NCI-H187 (cell line): Measurements from ENCODE around the gene RBM47.

Experiments used
- DNase-seq, 2 experiments: peaks; one replicate each; lab custom pipeline; 2025; lab: John Stamatoyannopoulos, UW

Gene RBM47

DNA sequence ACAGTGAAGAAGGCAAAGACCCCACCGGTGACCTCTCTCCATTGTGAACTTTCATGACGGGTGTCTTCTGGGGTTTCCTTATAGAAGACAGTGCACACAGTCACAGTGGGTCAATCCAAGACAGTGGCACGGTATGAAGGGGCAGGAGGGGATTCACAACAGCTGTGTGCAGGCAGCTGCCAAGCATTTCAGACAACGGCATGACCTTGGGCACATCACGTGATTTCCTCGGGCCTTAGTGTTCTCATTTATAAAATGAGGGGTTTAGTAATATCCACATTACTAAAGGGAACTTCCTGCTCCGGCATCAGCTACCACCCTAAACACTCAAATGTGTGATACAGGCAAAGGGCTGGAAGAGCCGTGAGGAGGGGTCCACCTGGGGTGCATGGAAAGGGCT, 42.9 kb downstream of the RBM47 start:
- no peak for DNase-seq

DNA sequence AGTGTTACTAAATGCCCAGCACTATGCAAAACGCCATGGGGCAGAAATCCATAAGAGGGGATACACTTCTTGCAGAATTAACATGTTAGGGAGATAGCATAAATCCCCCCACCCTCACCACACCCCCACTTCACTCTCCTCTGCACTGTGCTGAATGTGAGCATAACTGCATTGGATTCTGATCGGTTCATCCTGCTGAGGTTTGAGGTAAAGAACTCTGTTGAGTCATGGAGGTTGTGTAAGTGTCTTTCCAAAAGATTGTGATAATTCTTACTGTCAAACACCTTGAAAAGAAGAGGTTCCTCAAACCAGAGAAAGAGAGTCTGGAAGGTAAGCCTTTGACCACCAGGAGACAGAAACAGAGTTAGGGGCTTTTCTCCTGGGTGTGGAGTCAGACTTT, 43.6 kb downstream of the RBM47 start:
- DNase-seq = no peak

DNA sequence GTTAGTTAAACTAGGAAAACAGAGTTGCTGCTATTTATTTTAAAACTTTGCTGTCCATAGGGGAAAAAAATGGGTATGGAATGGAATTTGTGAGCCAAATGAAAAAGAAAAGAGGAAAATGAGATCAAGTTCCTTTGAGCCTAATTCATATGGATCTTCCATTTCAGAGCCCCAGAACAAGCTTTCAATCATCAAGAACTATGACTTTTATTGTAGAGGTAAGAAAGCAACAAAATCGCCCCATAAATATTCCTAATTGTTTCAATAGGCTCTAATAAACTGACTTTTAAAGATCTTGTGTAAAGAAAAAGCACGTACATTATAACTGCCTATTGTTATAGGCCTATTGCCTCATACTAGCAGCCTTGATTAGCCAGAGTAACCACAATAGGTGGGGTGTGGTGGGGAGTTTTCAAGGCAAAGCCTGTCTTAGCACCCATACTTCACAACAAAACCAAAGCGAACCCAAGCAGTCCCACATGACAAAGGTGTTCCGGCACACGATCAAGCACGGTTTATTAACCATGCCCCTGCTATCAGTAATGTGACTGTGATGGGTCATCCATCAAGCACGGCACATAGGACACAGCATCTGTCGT, 44.4 kb downstream of the RBM47 start:
- DNase-seq = no peak

DNA sequence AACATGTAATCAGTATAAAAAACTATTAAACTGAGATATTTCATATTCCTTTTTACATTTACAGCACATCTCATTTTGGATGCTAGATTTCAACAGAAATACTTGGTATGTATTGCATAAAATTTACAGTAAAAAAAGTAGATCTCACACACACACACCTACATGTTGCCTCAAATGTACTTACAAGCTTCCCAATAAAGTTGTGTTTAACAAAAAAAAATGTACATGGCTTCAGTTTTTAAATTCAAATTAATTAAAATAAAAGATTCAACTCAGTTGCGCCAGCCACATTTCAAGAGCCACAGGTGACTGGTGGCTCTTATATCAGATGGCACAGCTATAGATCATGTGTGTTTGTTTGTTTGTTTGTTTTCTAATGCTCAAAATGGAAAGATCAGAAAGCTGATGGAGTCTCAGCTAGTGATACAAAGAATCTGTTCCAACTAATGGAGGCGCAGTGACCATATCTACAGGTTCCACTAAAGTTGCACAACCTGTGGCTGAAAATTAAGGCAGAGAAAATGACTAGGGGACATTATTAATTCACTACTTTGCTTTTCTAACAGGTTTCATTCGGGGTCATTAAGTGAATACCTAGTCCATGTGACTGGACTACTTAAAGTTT, 45.0 kb downstream of the RBM47 start:
- no peak for DNase-seq

DNA sequence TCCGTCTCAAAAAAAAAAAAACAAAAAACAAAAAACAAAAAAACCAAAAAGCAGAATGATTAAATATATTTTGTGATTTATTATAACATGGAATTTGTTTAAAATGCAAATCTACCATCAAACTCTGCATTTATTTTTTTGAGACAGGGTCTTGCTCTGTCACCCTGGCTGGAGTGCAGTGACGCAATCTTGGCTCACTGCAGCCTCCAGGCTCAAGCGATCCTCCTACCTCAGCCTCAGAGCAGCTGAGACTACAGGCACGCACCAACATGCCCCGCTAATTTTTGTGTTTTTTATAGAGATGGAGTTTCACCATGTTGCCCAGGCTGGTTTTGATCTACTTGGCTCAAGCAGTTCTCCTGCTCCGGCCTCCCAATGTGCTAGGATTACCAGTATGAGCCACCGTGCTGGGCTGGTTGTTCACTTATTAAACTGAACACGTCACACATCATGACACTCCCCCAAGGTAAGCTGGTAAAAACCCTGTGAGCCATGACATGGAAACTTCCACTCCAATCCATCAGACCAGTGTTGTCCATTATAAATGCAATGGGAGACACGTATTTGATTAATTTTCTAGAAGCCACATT, 45.7 kb downstream of the RBM47 start:
- no peak for DNase-seq

DNA sequence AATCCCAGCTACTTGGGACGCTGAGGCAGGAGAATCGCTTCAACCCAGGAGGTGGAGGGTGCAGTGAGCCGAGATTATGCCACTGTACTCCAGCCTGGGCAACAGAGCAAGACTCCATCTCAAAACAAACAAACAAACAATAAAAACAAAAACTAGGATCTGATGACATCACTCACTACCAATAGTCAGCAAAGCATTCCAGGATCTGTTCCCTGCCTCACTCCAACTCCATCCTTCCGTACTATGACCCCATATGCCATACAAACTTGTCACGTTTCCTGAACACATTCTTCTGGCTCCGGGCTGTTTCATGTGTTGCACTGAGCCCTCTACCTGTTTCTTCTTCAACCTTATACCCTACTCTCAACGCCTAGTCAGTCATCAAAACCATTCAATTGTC, 47.3 kb downstream of the RBM47 start:
- DNase-seq = no peak

DNA sequence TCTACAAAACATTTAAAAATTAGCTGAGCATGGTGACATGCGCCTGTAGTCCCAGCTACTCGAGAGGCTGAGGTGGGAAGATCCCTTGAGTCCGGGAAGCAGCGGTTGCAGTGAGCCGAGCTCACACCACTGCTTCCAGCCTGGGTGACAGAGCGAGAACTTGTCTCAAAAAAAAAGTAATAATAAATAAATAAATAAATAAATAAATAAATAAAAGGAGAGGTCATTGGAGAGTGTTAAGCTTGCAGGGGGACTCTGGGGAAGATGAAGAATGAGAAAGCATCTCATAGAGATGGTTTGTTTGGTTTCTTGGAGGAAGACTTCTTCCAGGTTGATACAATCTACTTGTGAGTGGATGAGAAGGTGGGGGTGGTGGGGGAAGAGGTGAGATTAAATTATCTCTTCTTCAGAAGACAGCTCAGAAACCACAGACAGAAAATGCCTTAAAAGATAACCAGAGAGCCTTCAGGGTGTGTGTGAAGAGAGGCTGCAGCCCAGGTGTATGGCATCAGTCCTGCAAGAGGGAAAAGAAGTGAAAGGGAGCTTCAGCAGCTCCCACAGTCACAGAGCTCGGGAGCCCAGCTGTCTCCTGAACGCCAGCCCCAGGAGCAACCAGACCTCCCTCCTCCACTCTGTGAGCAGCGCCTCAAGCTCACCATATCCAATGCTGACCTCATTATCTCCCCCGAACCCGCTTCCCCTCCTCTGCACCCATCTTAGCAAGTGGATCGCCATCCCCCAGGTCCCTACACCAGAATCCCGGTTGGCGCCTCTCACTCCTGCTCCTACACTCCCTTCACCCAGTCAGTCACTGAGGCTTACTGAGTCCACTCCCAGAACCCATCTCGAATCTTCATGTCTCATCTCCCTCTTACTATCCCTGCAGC, 48.2 kb downstream of the RBM47 start:
- DNase-seq = no peak

DNA sequence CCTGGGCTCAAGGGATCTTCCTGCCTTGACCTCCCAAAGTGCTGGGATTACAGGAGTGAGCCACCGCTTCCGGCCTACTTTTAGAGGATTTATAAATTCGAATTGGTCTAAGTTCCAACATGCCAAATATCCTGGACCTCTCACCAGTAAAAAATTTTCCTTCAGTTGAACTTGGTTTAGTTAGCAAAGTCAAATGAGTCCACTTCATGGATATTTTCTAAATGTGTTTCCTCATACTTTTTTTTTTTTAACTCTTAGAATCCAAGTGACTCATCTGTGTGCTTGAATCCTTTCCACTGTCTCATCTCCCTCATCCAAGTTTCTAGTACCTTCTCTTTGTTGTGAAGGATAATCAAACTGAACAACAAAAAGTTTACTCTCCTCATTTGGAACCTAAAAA, 49.7 kb downstream of the RBM47 start:
- DNase-seq = no peak

DNA sequence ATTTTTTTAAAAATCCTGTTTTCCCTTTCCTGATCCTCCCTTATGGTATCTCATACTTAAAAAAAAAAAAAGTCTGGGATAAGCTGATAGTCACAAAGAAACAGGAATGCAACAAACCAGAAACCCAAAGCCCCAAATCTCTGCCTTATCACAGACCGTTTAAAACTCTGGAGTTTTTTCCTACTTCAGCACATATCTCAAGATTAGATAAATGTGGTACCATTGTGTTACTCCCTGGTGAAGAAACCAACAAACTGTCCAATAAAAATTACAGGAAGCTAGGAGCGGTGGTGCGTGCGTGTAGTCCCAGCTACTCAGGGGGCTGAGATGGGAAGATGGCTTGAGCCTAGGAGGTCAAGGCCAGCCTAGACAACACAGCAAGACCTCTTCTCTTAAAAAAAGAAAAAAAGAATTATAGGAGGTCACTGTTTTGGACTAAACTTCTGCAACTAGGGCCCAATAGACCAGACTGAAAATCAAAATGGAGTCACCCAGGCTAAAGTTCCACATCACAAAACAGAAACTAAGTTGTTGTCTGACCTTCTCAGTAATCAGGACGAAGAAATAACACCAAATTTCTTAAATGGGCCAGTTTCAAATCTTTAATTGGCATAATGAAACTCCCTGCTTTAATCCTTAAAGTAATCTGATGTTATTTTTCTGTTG, 51.9 kb downstream of the RBM47 start:
- no peak for DNase-seq

DNA sequence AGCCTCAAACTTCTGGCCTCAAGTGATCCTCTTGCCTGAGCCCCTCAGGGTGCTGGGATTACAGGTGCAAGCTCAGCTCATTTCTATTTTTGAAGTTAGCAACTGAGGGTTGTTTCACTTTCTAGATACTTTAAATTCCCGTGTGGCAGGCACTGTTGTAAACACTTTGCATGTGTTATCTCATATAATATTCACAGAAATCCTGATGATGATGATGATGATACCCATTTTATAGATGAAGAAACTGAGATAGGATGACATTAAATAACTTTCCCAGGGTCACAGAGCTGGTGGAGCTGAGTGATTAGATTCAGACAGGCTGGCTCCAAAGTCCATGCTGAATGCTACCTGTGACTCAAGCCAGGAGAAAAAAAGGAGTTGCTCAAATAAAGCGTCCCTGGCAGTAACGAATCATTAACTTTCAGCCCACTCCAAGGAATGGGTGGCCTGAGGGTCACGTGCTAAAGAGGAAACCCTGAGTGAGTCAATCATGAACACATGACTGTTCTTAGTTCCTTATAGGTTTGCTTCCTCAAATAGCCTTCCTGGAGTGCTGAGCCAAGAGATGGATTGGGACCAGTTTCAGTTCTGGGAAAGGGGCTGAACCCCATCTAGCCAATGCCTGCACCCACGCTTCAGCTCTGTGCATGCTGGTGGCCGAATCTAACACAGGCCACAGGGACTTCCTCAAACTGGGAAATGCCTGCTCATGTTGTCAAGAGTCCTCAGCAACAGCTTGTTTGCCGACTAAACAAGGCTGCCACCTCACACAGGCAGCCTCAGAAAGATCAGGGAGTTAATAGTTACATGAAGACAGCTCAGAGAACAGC, 52.8 kb downstream of the RBM47 start:
- peak; percentile 53 to 59 for DNase-seq

DNA sequence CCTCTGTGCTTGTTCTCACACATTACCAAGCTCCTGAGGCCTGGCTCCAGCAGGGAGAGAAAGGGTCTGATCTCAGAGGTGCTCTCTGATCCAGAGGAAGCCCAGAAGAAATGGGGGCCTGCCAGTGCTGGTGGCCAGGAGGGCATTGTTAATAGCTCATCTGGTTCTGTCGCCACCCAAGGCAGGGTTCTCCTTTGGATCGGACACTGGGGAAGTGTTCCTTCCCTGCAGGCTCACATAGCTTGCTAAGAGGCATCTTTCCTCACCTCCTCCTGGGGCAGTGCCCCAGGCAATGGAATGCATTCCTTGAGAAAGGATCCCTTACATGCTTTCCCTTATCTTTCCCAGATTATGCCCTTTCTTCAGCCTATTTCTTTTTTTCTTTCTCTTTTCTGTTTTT, 53.8 kb downstream of the RBM47 start:
- DNase-seq = no peak

DNA sequence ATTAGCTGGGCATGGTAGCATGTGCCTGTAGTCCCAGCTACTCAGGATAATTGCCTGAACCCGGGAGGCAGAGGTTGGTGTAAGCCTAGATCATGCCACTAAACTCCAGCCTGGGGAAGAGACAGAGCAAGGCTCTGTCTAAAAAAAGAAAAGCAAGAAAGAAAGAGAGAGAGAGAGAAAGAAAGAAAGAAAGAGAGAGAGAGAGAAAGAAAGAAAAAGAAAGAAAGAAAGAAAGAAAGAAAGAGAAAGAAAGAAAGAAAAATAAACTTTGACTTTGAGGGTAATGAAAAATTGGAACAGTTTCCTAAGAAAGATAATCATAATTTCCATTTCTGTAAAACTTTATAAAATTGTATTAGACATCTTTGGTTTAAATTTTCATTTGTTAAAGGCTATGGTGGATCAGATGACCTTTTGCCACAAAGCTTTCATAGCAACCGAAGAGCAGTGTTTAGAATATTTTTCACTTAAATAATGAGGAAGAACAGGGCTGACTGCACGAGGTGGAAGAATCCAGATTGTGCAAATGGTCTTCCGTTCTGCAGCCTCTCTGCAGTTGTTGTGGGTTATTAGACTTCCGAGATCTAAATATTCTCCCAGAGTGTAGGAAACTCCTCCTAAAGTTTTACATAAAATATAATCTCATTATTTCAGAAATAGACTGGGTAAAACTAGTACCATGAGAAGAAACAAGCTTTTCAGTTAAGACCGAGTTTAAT, 55.9 kb downstream of the RBM47 start:
- no peak for DNase-seq

DNA sequence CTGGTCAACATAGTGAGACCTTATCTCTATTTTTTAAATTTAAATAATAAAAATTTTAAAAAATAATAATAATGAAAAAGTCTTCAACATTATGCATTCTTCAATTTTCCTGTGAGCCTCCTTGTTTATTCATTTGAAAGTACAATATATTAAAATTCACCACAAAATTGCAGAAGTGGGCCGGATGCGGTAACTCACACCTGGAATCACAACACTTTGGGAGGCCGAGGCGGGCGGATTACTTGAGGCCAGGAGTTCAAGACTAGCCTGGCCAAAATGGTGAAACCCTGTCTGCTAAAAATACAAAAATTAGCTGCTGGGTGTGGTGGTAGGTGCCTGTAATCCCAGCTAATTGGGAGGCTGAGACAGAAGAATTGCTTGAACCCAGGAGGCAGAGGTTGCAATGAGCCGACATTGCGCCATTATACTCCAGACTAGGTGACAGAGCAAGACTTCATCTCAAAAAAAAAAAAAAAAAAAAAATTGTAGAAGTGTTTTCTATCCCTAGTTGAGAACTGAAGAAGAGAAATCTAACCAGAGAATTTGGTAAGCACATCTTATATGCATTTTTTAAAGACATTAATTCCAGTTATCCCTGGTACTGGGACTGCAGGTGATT, 56.9 kb downstream of the RBM47 start:
- DNase-seq = no peak

DNA sequence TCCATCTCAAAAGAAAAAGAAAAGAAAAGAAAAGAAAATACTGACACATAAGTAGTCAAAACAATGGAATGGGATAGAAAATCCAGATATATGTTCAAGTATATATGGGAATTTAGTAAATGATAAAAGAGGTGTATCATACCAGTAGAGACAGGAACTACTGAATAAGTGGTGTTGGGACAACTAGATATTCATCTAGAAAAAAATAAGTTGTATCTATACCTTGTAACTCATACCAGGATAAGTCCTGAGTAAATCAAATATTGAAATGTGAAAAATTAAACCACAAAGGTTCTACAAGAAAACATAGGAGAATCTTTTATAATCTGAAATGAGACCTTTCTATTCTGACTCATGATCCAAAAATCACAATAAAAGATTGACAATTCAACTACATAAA, 58.5 kb downstream of the RBM47 start:
- no peak for DNase-seq

DNA sequence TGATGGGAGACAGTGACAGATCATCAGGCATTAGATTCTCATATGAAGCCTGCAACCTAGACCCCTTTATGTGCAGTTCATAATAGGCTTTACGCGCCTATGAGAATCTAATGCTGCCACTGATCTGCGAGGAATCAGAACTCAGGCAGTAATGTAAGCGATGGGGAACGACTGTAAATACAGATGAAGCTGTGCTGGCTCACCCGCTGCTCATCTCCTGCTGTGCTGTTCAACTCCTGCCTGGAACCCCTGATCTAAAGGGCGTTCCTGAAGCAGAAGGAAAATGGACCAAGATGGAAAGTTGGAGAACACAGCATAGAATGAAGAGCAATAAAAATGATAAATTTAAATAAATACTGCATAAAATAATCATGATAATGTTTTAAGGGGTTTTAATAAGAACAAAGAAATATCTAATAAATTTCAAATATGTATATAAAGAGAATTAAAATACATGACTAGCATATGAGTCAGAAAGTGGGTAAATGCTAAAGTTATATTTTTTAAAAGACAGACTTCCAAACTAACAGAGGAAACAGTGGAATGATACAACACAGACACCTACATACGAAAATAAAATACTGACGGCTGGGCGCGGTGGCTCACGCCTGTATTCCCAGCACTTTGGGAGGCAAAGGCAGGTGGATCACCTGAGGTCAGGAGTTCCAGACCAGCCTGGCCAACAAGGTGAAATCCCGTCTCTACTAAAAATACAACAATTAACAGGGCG, 59.2 kb downstream of the RBM47 start:
- no peak for DNase-seq

DNA sequence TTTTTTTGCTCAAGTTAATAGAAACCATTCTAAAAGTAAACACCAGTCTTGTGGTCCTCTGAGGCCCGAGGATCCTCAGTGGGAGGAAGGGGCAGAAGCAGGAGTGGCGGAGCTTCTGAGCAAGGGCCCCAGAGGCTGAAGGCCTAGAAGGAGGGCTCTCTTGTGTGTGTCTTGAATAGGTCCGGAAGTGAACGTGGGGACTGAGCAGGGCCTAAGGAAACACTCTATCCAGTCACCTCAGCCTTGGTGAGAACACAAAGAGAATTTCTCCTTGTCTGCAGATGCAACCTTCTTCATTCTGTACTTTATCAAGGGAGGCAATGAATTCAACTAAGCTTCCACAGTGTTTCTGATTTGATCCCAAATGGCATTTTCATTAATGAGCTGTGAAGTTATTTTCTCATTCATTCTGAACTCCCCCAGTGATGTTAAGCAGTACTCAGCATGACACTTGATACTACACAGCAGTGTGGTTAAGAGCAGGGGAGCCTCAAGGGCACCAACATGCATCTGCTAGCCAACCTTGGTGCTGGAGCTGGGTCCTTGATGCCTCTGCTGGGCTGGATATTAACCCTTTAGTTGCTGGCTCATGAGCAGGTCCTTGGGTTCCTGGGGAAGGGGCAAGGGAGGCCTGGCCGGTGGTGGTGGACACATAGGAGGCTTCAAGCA, 64.7 kb downstream of the RBM47 start:
- DNase-seq = peak in 1 of 2 experiments; percentile 63

DNA sequence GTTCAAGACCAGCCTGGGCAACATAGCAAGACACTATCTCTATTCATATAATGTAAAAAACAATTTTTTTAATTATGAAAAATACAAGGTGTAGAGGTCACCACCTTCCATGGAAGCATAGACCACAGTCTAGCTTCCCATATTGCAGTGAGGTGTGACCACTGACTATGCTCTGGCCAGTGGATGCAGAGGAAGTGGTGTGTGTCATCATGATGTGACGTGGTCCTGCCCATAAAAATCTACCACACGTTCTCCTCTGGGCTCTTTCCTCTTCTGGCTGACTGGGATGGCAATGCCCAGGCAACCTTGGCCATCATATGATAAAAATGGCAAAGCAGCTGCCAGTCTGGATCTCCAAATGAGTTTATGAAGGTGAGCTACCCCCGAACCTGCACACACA, 65.7 kb downstream of the RBM47 start:
- DNase-seq = no peak

DNA sequence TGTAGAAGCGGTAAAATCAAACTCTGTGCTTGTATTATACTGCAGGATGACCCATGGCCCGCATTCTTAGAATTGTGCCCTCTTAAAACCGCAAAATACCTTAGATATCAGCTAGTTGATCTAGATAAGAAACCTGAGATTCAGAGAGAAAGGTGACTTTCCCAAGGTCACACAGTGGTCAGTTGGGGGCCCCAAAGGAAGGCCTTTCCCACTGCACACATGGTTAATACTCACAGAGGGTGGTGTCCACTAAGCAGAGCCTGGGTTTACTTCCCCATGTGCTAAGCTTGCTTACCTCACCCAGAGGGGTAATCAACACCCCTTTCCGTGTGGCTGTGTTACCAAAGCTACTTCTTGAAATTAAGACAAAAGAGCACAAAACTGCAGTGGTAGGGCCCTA, 66.3 kb downstream of the RBM47 start:
- no peak for DNase-seq

DNA sequence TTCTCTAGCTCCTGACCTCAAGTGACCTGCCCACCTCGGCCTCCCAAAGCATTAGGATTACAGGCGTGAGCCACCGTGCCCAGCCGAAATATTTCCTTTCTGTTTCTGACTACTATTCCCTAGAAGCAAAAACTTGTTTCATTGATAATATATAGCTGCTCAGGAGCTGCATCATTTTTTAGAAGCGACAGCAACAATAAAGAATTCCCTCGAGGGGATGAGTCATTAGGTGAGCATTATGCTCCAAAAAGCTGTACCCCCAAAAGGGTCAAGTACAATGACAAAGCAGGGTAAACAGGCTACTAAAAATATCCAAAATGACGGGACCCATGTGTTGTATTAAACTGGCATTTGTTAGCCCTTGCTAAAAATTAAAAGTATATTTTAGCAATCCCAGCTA, 67.0 kb downstream of the RBM47 start:
- no peak for DNase-seq
